K562 (cell line): ENCODE measurements around the gene UFSP1. TPM values are rescaled to one million over a fixed set of nuclear protein-coding genes. Genes with fewer than 3 reads are reported as not detected.

Source experiments
- ARID4B ChIP-seq: sonication (generic); formaldehyde crosslinking; IDR thresholded peaks from 2 replicates; pipeline ENCODE4 v1.8.0; 2022; ENCODE audit warnings: mild to moderate bottlenecking, missing genetic modification reagents
- BACH1 ChIP-seq: fragments of 200-800 bp; sonication (Bioruptor generic); IDR thresholded peaks from 2 replicates; pipeline ENCODE4 v1.6.1; 2016; ENCODE audit warnings: missing genetic modification characterization, missing compliant biosample characterization
- BHLHE40 ChIP-seq: IDR thresholded peaks from 2 replicates; pipeline ENCODE4 v1.6.1; 2011; ENCODE audit warnings: low read length, improper control_type of control experiment
- CEBPZ ChIP-seq: fragments of 150-350 bp; IDR thresholded peaks from 2 replicates; pipeline ENCODE4 v1.6.1; 2014; ENCODE audit warnings: low read depth, mild to moderate bottlenecking, low read length, borderline replicate concordance
- CHAMP1 ChIP-seq: fragments of 450-650 bp; IDR thresholded peaks from 2 replicates; pipeline ENCODE4 v1.6.1; 2016; ENCODE audit warnings: mild to moderate bottlenecking
- FOXJ2 ChIP-seq: fragments of 200-800 bp; sonication (Bioruptor generic); IDR thresholded peaks from 2 replicates; pipeline ENCODE4 v1.6.1; 2016; ENCODE audit warnings: missing genetic modification characterization, missing compliant biosample characterization
- FOXK1 ChIP-seq: sonication (generic); formaldehyde crosslinking; IDR thresholded peaks from 2 replicates; pipeline ENCODE4 v1.8.0; 2022; ENCODE audit warnings: missing genetic modification reagents, mild to moderate bottlenecking, borderline replicate concordance
- FOXP1 ChIP-seq: sonication (generic); formaldehyde crosslinking; IDR thresholded peaks from 2 replicates; pipeline ENCODE4 v1.8.0; 2022; ENCODE audit warnings: mild to moderate bottlenecking, missing genetic modification reagents
- KAT8 ChIP-seq: fragments of 450-650 bp; IDR thresholded peaks from 2 replicates; pipeline ENCODE4 v1.6.1; 2016; ENCODE audit warnings: low read depth, mild to moderate bottlenecking
- NEUROD1 ChIP-seq: fragments of 150-350 bp; IDR thresholded peaks from 2 replicates; pipeline ENCODE4 v1.6.1; 2014; ENCODE audit warnings: borderline replicate concordance, low read length, low read depth; ENCODE audit not compliant: partially characterized antibody
- NFYB ChIP-seq: IDR thresholded peaks from 2 replicates; pipeline ENCODE4 v1.6.1; 2011; ENCODE audit warnings: mild to moderate bottlenecking, moderate library complexity; ENCODE audit not compliant: insufficient read length; ENCODE audit errors: extremely low read depth
- PTTG1 ChIP-seq: fragments of 450-650 bp; IDR thresholded peaks from 2 replicates; pipeline ENCODE4 v1.6.1; 2016; ENCODE audit warnings: low read depth, mild to moderate bottlenecking, missing genetic modification characterization, missing compliant biosample characterization
- RCOR1 ChIP-seq, 2 experiments: IDR thresholded peaks; 2 replicates each; pipeline ENCODE4 v1.6.1; 2012; ENCODE audit warnings: low read depth in 2 of 2, low read length in 2 of 2, borderline replicate concordance in 1 of 2, improper control_type of control experiment in 1 of 2
- RFX5 ChIP-seq: IDR thresholded peaks from 2 replicates; pipeline ENCODE4 v1.6.1; 2011; ENCODE audit warnings: low read depth, mild to moderate bottlenecking, improper control_type of control experiment, low read length
- ZC3H8 ChIP-seq: fragments of 450-650 bp; IDR thresholded peaks from 2 replicates; pipeline ENCODE4 v1.6.1; 2017
- ZNF134 ChIP-seq: fragments of 250-450 bp; sonication (Bioruptor Pico); conservative IDR thresholded peaks from 2 replicates; pipeline ENCODE4 v1.4.0; 2020
- ZNF57 ChIP-seq: fragments of 450-650 bp; formaldehyde crosslinking; IDR thresholded peaks from 2 replicates; pipeline ENCODE4 v1.4.0; 2020; ENCODE audit warnings: mild to moderate bottlenecking, moderate library complexity
- ZNF696 ChIP-seq: fragments of 250-450 bp; sonication (Bioruptor Pico); conservative IDR thresholded peaks from 2 replicates; pipeline ENCODE4 v1.4.0; 2020; ENCODE audit warnings: mild to moderate bottlenecking, moderate library complexity
- polyA plus RNA-seq, 8 experiments: library from polyadenylated mRNA; depleted of rRNA in 4 of 8; stranded (reverse) in 5 of 8; unstranded in 3 of 8; fragments of >200 nt; fragmentation: Nextera tagmentation in 2 of 8; fragmentation: Illumina TruSeq in 1 of 8; extraction: Ambion mirVana in 2 of 8; extraction: Trizol in 1 of 8; gene quantifications; 2 replicates each; pipeline versions ENCODE4 v1.2.1 to v1.2.3, GENCODE V29; 2011 to 2014; ENCODE audit warnings: inconsistent platforms in 1 of 8, missing spikeins in 1 of 8
- total RNA-seq, 7 experiments: library from RNA; depleted of rRNA in 6 of 7; stranded (reverse); fragments of >200 nt in 6 of 7; fragmentation: Illumina TruSeq in 2 of 7; extraction: Trizol in 2 of 7; gene quantifications; 2 replicates each; pipeline versions ENCODE4 v1.2.1 to v1.2.3, GENCODE V29; 2011 to 2021; ENCODE audit warnings: low replicate concordance in 1 of 7

The UFSP1 gene
- total and polyA plus RNA-seq, 9 of the 15 experiments (the other 6 are each of a cell fraction or from before 2014, with no cell fraction given), result 0.50 to 18.8 (median 2.1) TPM

- TF ChIP-seq CEBPZ (no peak), ZNF134 (no peak), BHLHE40 (peak; percentile 68), ZC3H8 (no peak), NFYB (no peak), ZNF57 (CRISPR knock-in tag) (no peak), FOXJ2 (0 out of 2 replicates have a peak, but pooled peaks have one; percentile 25), RCOR1 (IDR thresholded peaks at IDR 0.05; ENCODE audit: borderline replicate concordance in 1 of 2, low read depth in 2 of 2, low read length in 2 of 2) (peak in 1 of 2 experiments; percentile 45; a peak in 3 of 4 replicates), KAT8 (no peak), CHAMP1 (no peak), ARID4B (CRISPR knock-in tag) (0 out of 2 replicates have a peak, but pooled peaks have one; percentile 44), RFX5 (no peak), NEUROD1 (no peak), BACH1 (tag) (no peak), FOXK1 (CRISPR knock-in tag) (no peak), ZNF696 (CRISPR knock-in tag) (no peak), FOXP1 (CRISPR knock-in tag) (no peak), PTTG1 (tag) (no peak)
Observed at GRCh38 chr7:100887516-100888290, 1.8 kb downstream of the UFSP1 start (continued).
